Measurements from ENCODE around the gene HSD17B3. TPM values are rescaled to one million over a fixed set of nuclear protein-coding genes. Genes with fewer than 3 reads are reported as not detected.

Gene HSD17B3
- total and polyA plus RNA-seq, 8 donors, result 0.26 to 1.8 (median 0.52) TPM; not detected in 1

DNA sequence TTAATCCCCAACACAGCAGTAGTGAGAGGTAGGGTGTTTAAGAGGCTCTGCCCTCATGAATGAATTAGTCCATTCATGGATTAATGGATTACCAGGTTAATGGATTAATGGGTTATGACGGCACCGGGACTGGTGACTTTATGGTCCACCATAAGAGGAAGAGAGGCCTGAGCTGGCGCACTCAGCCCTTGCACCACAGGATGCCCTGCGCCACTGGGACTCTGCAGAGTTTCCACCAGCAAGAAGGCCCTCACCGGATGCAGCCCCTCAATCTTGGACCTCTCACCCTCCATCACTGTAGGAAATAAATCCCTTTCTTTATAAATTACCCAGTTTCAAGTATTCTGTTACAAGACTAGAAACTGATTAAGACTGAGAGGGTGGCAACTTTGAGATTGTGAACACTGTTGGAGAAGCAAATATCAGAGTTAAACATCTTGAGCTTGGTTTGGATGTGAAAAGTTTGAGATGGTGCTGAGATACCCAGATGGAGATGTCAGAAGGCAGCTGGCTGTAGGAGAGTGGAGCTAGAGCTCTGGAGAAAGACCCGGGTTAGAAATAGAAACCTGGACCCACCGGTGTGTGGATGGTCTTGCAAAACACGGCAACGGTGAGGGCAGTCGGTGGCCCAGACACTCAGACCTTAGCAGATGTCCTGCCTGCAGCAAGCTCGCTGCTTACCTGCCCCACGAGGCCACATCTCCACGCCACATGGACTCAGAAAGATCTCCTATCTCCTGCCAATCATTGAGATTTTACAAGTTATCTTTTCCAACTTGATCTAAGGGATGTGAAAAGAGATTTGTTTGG lies 98.8 kb downstream of the HSD17B3 start:
- Histone ChIP-seq H3K27ac (no peak overlapping the region), H3K27me3 (no peaks in the 10 kb centered on the region), H3K9me3 (peaks cover 0 to 3% of the 10 kb centered on the region in 2 donors), H3K36me3 (no peaks in the 10 kb centered on the region), H3K4me1 (no peaks in the 10 kb centered on the region), H3K4me3 (no peak overlapping the region)
- no peak for ATAC-seq
- intact Hi-C loops (cut with DNase I), result no loop called here
- TF ChIP-seq, protein P1, sequence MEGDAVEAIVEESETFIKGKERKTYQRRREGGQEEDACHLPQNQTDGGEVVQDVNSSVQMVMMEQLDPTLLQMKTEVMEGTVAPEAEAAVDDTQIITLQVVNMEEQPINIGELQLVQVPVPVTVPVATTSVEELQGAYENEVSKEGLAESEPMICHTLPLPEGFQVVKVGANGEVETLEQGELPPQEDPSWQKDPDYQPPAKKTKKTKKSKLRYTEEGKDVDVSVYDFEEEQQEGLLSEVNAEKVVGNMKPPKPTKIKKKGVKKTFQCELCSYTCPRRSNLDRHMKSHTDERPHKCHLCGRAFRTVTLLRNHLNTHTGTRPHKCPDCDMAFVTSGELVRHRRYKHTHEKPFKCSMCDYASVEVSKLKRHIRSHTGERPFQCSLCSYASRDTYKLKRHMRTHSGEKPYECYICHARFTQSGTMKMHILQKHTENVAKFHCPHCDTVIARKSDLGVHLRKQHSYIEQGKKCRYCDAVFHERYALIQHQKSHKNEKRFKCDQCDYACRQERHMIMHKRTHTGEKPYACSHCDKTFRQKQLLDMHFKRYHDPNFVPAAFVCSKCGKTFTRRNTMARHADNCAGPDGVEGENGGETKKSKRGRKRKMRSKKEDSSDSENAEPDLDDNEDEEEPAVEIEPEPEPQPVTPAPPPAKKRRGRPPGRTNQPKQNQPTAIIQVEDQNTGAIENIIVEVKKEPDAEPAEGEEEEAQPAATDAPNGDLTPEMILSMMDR (IDR thresholded peaks at IDR 0.05), result no peak
- no peak for DNase-seq

DNA sequence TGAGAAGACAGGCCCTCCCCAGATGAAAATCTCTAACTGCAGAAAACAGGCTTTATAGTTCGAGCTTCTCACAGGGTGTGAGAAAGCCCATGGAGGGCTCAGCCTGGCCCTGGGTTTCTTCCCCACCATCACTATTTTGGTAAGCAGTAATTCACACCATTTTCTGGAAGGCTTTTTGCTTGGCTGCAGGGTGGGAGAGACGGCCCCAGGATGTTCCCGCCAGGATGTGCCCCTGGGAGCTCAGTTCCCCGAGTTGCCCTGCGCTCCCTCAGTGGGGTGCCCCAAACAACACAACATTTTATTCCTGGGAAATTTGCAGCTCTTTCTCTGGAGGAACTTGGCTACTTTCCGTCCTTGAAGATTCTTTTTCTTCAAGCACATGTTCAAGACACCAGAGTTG lies 100.8 kb downstream of the HSD17B3 start:
- Histone ChIP-seq H3K4me3 (no peak overlapping the region), H3K9me3 (peaks cover 0 to 3% of the 10 kb centered on the region in 2 donors), H3K27me3 (no peaks in the 10 kb centered on the region), H3K36me3 (no peaks in the 10 kb centered on the region), H3K27ac (no peak overlapping the region), H3K4me1 (no peaks in the 10 kb centered on the region)
- ATAC-seq, result no peak
- DNase-seq, result no peak
- TF ChIP-seq, protein P1 (IDR thresholded peaks at IDR 0.05), result no peak
- intact Hi-C loops (cut with DNase I), result no loop called here

DNA sequence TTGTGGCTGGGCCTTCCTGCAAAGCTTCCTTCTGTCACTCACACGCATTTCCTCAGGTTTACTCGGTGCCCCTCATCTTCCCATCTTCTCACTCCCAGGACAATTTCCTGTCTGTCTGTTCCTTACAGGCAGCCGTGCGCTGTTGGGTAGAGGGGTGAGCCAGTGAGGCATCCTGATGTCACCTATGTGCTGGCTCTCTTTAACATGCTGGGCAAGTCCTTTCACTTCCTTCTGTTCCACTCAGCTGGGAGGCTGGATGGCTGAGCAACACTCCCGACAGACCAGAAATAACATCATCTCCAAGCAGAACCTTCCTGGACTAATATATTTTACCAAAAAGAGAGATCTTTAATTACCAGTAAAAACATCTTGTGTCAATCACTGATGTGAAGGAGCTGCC lies 103.0 kb downstream of the HSD17B3 start:
- no peaks in the 10 kb centered on the region for H3K36me3 ChIP-seq
- no peak overlapping the region for H3K4me3 ChIP-seq
- H3K27ac ChIP-seq, result no peak overlapping the region
- TF ChIP-seq, protein P1 (IDR thresholded peaks at IDR 0.05), result no peak
- no peaks in the 10 kb centered on the region for H3K9me3 ChIP-seq
- no peaks in the 10 kb centered on the region for H3K27me3 ChIP-seq
- no peaks in the 10 kb centered on the region for H3K4me1 ChIP-seq
- ATAC-seq, result no peak
- intact Hi-C loops (cut with DNase I), result no loop called here
- DNase-seq, result no peak

DNA sequence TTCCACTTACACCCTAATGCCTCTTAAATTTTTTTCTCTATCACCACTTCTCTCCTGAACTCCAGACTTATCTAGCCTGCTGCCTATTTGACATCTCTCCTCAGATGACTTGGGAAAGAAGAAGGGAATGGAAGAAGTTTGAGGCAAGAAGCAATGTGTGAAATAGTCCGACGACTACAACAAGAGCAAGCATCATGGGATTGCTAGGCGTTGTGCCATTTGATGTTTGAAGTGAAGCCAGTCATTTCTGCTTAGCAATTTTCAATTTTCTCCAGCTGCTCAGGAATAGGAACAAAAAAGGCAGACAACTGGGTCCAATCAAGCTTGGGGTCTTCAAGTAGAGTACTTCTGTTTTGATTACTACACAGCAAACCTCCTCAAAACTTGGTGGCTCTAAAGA lies 106.4 kb downstream of the HSD17B3 start:
- TF ChIP-seq, protein P1 (IDR thresholded peaks at IDR 0.05), result no peak
- no peaks in the 10 kb centered on the region for H3K4me1 ChIP-seq
- intact Hi-C loops (cut with DNase I), result no loop called here
- H3K36me3 ChIP-seq, result no peaks in the 10 kb centered on the region
- ATAC-seq, result no peak
- H3K27ac ChIP-seq, result no peak overlapping the region
- DNase-seq, result no peak
- H3K4me3 ChIP-seq, result no peak overlapping the region
- no peaks in the 10 kb centered on the region for H3K27me3 ChIP-seq
- H3K9me3 ChIP-seq, result peaks cover 0 to 4% of the 10 kb centered on the region in 2 donors

DNA sequence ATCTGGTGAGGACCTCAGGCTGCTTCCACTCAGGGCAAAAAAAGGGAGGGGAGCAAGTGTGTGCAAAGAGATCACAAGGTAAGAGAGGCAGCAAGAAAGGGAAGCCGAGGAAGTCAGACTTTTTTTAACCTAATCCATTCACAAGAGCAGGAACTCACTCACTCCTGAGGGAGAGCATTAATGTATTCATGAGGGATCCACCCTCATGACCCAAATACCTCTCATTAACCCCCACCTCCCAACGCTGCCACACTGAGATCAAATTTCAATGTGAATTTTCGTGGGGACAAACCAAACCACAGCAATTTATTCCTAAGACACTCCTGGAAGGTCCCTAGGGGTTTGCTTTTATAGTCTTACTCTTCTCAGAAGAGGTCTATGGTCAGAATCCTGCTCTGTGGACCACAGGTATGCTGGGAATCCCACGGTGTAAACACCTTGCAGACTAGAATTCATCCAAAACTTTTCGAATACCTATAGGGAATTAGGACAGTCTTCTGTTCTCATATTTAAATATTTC lies 108.7 kb downstream of the HSD17B3 start:
- ATAC-seq, result no peak
- Histone ChIP-seq H3K9me3 (peaks cover 0 to 16% of the 10 kb centered on the region in 2 donors), H3K36me3 (no peaks in the 10 kb centered on the region), H3K27ac (no peak overlapping the region), H3K27me3 (no peaks in the 10 kb centered on the region), H3K4me3 (no peak overlapping the region), H3K4me1 (no peaks in the 10 kb centered on the region)
- TF ChIP-seq, protein P1 (IDR thresholded peaks at IDR 0.05), result no peak
- DNase-seq, result no peak
- intact Hi-C loops (cut with DNase I), result no loop called here

All from left lung (tissue), 10 donors.